Stimulated activated CD4-positive, alpha-beta T cell treated with anti-CD3 and anti-CD28 coated beads, TNF-alpha, amount 100 ng/mL, for 1 hour (primary cell): ENCODE data around the gene SDF2L1.
"Not testable (repeated sequence)": the region's sequence is repeated elsewhere in the genome, so short reads cannot be mapped to it uniquely, and the experiment has no call there.

Experiments used
- DNase-seq, 3 donors: peaks; one replicate each; pipeline ENCODE4 v3.0.0-alpha.2; 2020; ENCODE audit warnings: low read depth in 3 of 3, low spot score in 1 of 3

The SDF2L1 gene

GRCh38 chr22:21636629-21637218 lies 5.4 kb upstream of the SDF2L1 start:
- no peak for DNase-seq

GRCh38 chr22:21637450-21637849 lies 4.7 kb upstream of the SDF2L1 start:
- DNase-seq: not testable (repeated sequence)

- no peak for DNase-seq
These were observed 2.7 kb upstream of the SDF2L1 start for GRCh38 chr22:21639359-21639758.

- no peak for DNase-seq
These were observed 1.3 kb upstream of the SDF2L1 start for GRCh38 chr22:21640810-21641209.

- DNase-seq: no peak
These were observed 699 bp upstream of the SDF2L1 start for GRCh38 chr22:21641417-21641788.

- peak in 1 of 3 donors; percentile 39 for DNase-seq
These were observed 714 bp downstream of the SDF2L1 start for GRCh38 chr22:21642584-21643448.

- no peak for DNase-seq
These were observed 1.6 kb downstream of the SDF2L1 start for GRCh38 chr22:21643533-21644357.

- DNase-seq: not testable (repeated sequence)
These were observed 3.4 kb downstream of the SDF2L1 start for GRCh38 chr22:21645513-21645912.

- DNase-seq: peak; percentile 48 to 63 (median 59)
These were observed 4.8 kb downstream of the SDF2L1 start for GRCh38 chr22:21646608-21647590.

- DNase-seq: no peak
These were observed 8.2 kb downstream of the SDF2L1 start for GRCh38 chr22:21650280-21650679.

- no peak for DNase-seq
These were observed 8.9 kb downstream of the SDF2L1 start for GRCh38 chr22:21650823-21651520.

GRCh38 chr22:21651521-21652009 lies 9.5 kb downstream of the SDF2L1 start:
- DNase-seq: no peak

GRCh38 chr22:21652010-21652546 lies 10.0 kb downstream of the SDF2L1 start:
- peak in 2 of 3 donors; percentile 59 to 73 for DNase-seq

- DNase-seq: no peak
These were observed 10.7 kb downstream of the SDF2L1 start for GRCh38 chr22:21652547-21653545.

- DNase-seq: no peak
These were observed 14.9 kb downstream of the SDF2L1 start for GRCh38 chr22:21657020-21657359.

- peak in 2 of 3 donors; percentile 34 to 69 for DNase-seq
These were observed 15.4 kb downstream of the SDF2L1 start for GRCh38 chr22:21657360-21658032.

GRCh38 chr22:21659864-21660525 lies 17.9 kb downstream of the SDF2L1 start:
- no peak for DNase-seq
